CD14-positive monocyte (primary cell): Measurements from ENCODE around the gene S100A10. TPM values are rescaled to one million over a fixed set of nuclear protein-coding genes. Genes with fewer than 3 reads are reported as not detected.

Experiments used
- DNase-seq, 3 donors: peaks; one replicate each; pipeline ENCODE4 v3.0.0-alpha.2; 2011 to 2022
- H2AFZ ChIP-seq: 2 replicates; pipeline ENCODE4 v1.6.0; 2012; ENCODE audit warnings: mild to moderate bottlenecking, low read depth, low read length, inconsistent platforms; ENCODE audit not compliant: insufficient read depth, poor library complexity, severe bottlenecking
- H3K27ac ChIP-seq, 2 donors: 1 replicate in 1 of 2; 2 replicates in 1 of 2; pipeline ENCODE4 v1.5.1; 2012 to 2013; ENCODE audit warnings: low read length in 2 of 2, control low read depth in 1 of 2, inconsistent platforms in 1 of 2, low read depth in 1 of 2, mild to moderate bottlenecking in 1 of 2
- H3K27me3 ChIP-seq, 2 donors: one replicate each; pipeline versions ENCODE4 v1.6.0 to v1.6.1; 2011 to 2013; ENCODE audit warnings: low read length in 2 of 2; ENCODE audit not compliant: control insufficient read depth in 2 of 2, insufficient read depth in 2 of 2
- H3K36me3 ChIP-seq, 2 donors: replicated peaks in 1 of 2; 1 replicate in 1 of 2; 2 replicates in 1 of 2; pipeline versions ENCODE4 v1.5.1 to v1.6.1; 2012 to 2013; ENCODE audit warnings: low read length in 2 of 2, control low read depth in 1 of 2, inconsistent platforms in 1 of 2, mild to moderate bottlenecking in 1 of 2; ENCODE audit not compliant: insufficient read depth in 2 of 2, control insufficient read depth in 1 of 2
- H3K4me1 ChIP-seq, 2 donors: 1 replicate in 1 of 2; 2 replicates in 1 of 2; pipeline versions ENCODE4 v1.5.1 to v1.6.1; 2012 to 2013; ENCODE audit warnings: low read length in 2 of 2, control low read depth in 1 of 2, inconsistent platforms in 1 of 2, mild to moderate bottlenecking in 1 of 2, moderate library complexity in 1 of 2; ENCODE audit not compliant: insufficient read depth in 2 of 2, control insufficient read depth in 1 of 2
- H3K4me2 ChIP-seq: replicated peaks from 2 replicates; pipeline ENCODE3; 2012; ENCODE audit warnings: low read length, moderate library complexity, mild to moderate bottlenecking; ENCODE audit not compliant: poor library complexity, severe bottlenecking; ENCODE audit errors: extremely low read depth
- H3K4me3 ChIP-seq, 3 experiments: fragments of 200-600 bp in 1 of 3; sonication (generic) in 1 of 3; replicated peaks in 1 of 3; 1 replicate in 2 of 3; 2 replicates in 1 of 3; pipeline ENCODE4 v1.5.1; 2011 to 2013; ENCODE audit warnings: low read length in 3 of 3, mild to moderate bottlenecking in 3 of 3, control low read depth in 2 of 3, low read depth in 2 of 3, inconsistent platforms in 1 of 3, moderate library complexity in 1 of 3
- H3K79me2 ChIP-seq: 2 replicates; pipeline ENCODE4 v1.6.0; 2012; ENCODE audit warnings: mild to moderate bottlenecking, control low read depth, inconsistent platforms, low read length, moderate library complexity; ENCODE audit not compliant: insufficient read depth
- H3K9ac ChIP-seq: 2 replicates; pipeline ENCODE4 v1.6.0; 2017; ENCODE audit warnings: low read length, mild to moderate bottlenecking; ENCODE audit not compliant: insufficient read depth, poor library complexity, severe bottlenecking
- H3K9me3 ChIP-seq, 2 donors: replicated peaks in 1 of 2; 1 replicate in 1 of 2; 2 replicates in 1 of 2; pipeline versions ENCODE4 v1.5.1 to v1.6.1; 2012 to 2013; ENCODE audit warnings: low read length in 2 of 2, control low read depth in 1 of 2; ENCODE audit not compliant: control insufficient read depth in 1 of 2, insufficient read depth in 1 of 2
- H4K20me1 ChIP-seq: 2 replicates; pipeline ENCODE4 v1.6.0; 2012; ENCODE audit warnings: mild to moderate bottlenecking, low read length, control low read depth, moderate library complexity; ENCODE audit not compliant: insufficient read depth
- H3K27ac Mint-ChIP-seq, 7 donors: one replicate each; pipeline ENCODE4 v1.8.0; 2020; ENCODE audit warnings: mild to moderate bottlenecking in 7 of 7, mixed read lengths in 7 of 7, moderate library complexity in 6 of 7, inconsistent platforms in 2 of 7
- H3K27me3 Mint-ChIP-seq, 3 donors: one replicate each; pipeline ENCODE4 v1.8.0; 2021 to 2022; ENCODE audit warnings: low read depth in 3 of 3, mild to moderate bottlenecking in 3 of 3, mixed read lengths in 3 of 3, moderate library complexity in 3 of 3, inconsistent platforms in 1 of 3
- H3K36me3 Mint-ChIP-seq, 2 donors: one replicate each; pipeline ENCODE4 v1.8.0; 2020; ENCODE audit warnings: mixed read lengths in 2 of 2, inconsistent platforms in 1 of 2, mild to moderate bottlenecking in 1 of 2
- H3K4me1 Mint-ChIP-seq: one replicate; pipeline ENCODE4 v1.8.0; 2020; ENCODE audit warnings: mild to moderate bottlenecking, mixed read lengths
- H3K4me3 Mint-ChIP-seq, 2 donors: one replicate each; pipeline ENCODE4 v1.8.0; 2020; ENCODE audit warnings: mild to moderate bottlenecking in 2 of 2, mixed read lengths in 2 of 2, moderate library complexity in 1 of 2
- H3K9me3 Mint-ChIP-seq, 7 donors: one replicate each; pipeline ENCODE4 v1.8.0; 2020 to 2022; ENCODE audit warnings: mixed read lengths in 7 of 7, mild to moderate bottlenecking in 6 of 7, moderate library complexity in 6 of 7, inconsistent platforms in 2 of 7
- CTCF ChIP-seq: fragments of 200-600 bp; IDR thresholded peaks from one replicate; pipeline ENCODE4 v1.8.0; 2022; ENCODE audit warnings: antibody characterized with exemption, mild to moderate bottlenecking
- WGBS: methylation state at CpG from one replicate; pipeline ENCODE4 v1.1.5; 2013; ENCODE audit warnings: missing lambda C conversion rate; ENCODE audit not compliant: insufficient coverage; 5-methylcytosine and 5-hydroxymethylcytosine counted together
- intact Hi-C, 2 donors: fragments of 100-400 bp; cut with micrococcal nuclease; formaldehyde crosslinking; loops; one replicate each; pipeline versions ENCODE4 v1.15.0 to v1.15.1; 2023
- polyA plus RNA-seq, 3 donors: library from polyadenylated mRNA; depleted of rRNA in 1 of 3; unstranded in 2 of 3; stranded (reverse) in 1 of 3; fragments of 300-500 nt in 2 of 3; fragments of >200 nt in 1 of 3; fragmentation: Illumina TruSeq in 2 of 3; gene quantifications; 1 replicate in 2 of 3; 2 replicates in 1 of 3; pipeline ENCODE4 v1.2.3, GENCODE V29; 2012 to 2021

S100A10 gene
- polyA plus RNA-seq, 3 donors: 422 to 2,138 (median 2,129) TPM

DNA sequence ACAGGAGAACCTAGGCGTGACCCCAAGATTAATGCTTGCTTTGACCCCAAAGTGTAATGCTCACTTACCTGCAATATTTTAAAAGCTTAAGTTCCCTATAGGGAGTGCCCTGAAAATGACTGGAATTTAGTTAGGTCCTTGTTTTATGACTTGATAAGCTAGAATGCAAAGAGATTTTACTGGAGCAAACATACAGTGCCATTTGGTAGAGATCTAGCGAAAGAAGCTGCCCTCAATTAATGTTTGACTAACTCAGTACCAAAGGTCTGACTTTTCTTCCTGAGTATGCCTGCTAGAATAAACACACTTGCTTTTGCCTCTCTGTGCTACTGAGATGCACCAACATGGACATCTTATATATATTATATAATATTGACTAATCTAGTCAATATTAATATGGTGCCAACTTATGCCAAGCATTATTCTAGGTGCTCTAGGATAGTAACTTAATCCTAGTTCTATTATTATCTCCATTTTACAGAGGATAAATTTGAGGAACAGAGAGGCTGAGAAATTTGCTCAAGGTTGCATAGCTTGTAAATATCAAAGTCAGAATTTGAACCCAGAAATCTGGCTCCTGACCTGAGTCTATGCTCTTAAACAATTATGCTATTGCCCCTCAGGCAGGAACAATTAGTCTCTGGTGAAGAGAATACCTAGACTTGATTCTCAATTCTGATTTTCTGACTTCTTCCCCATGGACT is 18.2 kb downstream of the S100A10 start:
- H3K4me3 Mint-ChIP-seq: no peak overlapping the region
- intact Hi-C loops: no loop called here

More for the DNA sequence above, 18.2 kb downstream of the S100A10 start:
- peaks cover 0 to 2% (median 0%) of the 10 kb centered on the region in 7 donors for H3K9me3 Mint-ChIP-seq
- no peak overlapping the region for H3K9ac ChIP-seq
- no peak overlapping the region for H3K27ac ChIP-seq
- H3K9me3 ChIP-seq: no peaks in the 10 kb centered on the region
- no peak overlapping the region for H3K4me2 ChIP-seq
- H3K36me3 ChIP-seq: peaks cover 0 to 2% of the 10 kb centered on the region in 2 donors
- no peak for DNase-seq
- peaks cover 13 to 14% of the 10 kb centered on the region in 2 donors for H3K4me1 ChIP-seq
- H3K36me3 Mint-ChIP-seq: peaks cover 18 to 22% of the 10 kb centered on the region in 2 donors
- H3K4me1 Mint-ChIP-seq: peaks cover 11% of the 10 kb centered on the region
- no peaks in the 10 kb centered on the region for H3K79me2 ChIP-seq
- H2AFZ ChIP-seq: no peak overlapping the region
- H3K27ac Mint-ChIP-seq: no peak overlapping the region
- no peak overlapping the region for H3K4me3 ChIP-seq
- no peaks in the 10 kb centered on the region for H3K27me3 ChIP-seq
- H3K27me3 Mint-ChIP-seq: peaks cover 9 to 10% (median 10%) of the 10 kb centered on the region in 3 donors
- peaks cover 4% of the 10 kb centered on the region for H4K20me1 ChIP-seq
- WGBS: no CpG with 5 or more reads among the region's 2 CpGs
- no peak for TF ChIP-seq CTCF
